ENCODE data around the gene VWF. TPM values are rescaled to one million over a fixed set of nuclear protein-coding genes. Genes with fewer than 3 reads are reported as not detected.

The VWF gene
- polyA plus RNA-seq, 1 donor (not counting 4 experiments of a cell fraction or from before 2014, with no cell fraction given): 0.01 TPM

- no peak overlapping the region for H3K4me3 ChIP-seq (ENCODE audit: control insufficient read depth in 2 of 3, extremely low read depth in 1 of 3, insufficient read depth in 2 of 3, low read depth in 1 of 3, low read length in 3 of 3)
These were observed 1.2 kb downstream of the VWF start for GRCh38 chr12:6123258-6123657.

GRCh38 chr12:6122201-6122600 is 2.3 kb downstream of the VWF start:
- dilution Hi-C loops (cut with MboI; ENCODE audit: extremely low pct_ligation_motif_present, low sequenced_read_pairs): no loop called here
- H3K27me3 ChIP-seq (ENCODE audit: control insufficient read depth, extremely low read depth, insufficient read depth, low read length): peaks cover 4% of the 10 kb centered on the region
- FAIRE-seq: no peak
- no peaks in the 10 kb centered on the region for H3K9me3 ChIP-seq (ENCODE audit: control insufficient read depth, low read depth, low read length)
- no peaks in the 10 kb centered on the region for H4K20me1 ChIP-seq (ENCODE audit: control insufficient read depth, extremely low read depth, insufficient read depth, low read length)
- no peak overlapping the region for H2AFZ ChIP-seq (ENCODE audit: control insufficient read depth, low read length)
- no peak overlapping the region for H3K4me2 ChIP-seq (ENCODE audit: control insufficient read depth, extremely low read depth, insufficient read depth, low read depth, low read length)
- DNase-seq (ENCODE audit: low read depth, low spot score): no peak
- no peak overlapping the region for H3K27ac ChIP-seq (ENCODE audit: control insufficient read depth, insufficient read depth, low read length)
- peaks cover 8% of the 10 kb centered on the region for H3K4me1 ChIP-seq (ENCODE audit: control insufficient read depth, extremely low read depth, insufficient read depth, low read length)
- H3K9me1 ChIP-seq (ENCODE audit: control insufficient read depth, extremely low read depth, insufficient read depth, low read length): no peaks in the 10 kb centered on the region
- no peaks in the 10 kb centered on the region for H3K36me3 ChIP-seq (ENCODE audit: control insufficient read depth in 2 of 2, extremely low read depth in 1 of 2, insufficient read depth in 2 of 2, low read length in 2 of 2)
- TF ChIP-seq CTCF (optimal IDR thresholded peaks at IDR 0.05 in 1 of 3, IDR thresholded peaks at IDR 0.05 in 1 of 3, conservative IDR thresholded peaks at IDR 0.05 in 1 of 3; ENCODE audit: extremely low read depth in 1 of 3, insufficient read depth in 2 of 3, low read length in 3 of 3): no peak
- TF ChIP-seq EZH2 (IDR thresholded peaks at IDR 0.05; ENCODE audit: low read length): no peak
- H3K9ac ChIP-seq (ENCODE audit: control insufficient read depth, extremely low read depth, insufficient read depth, low read length): no peak overlapping the region
- no peaks in the 10 kb centered on the region for H3K79me2 ChIP-seq (ENCODE audit: control insufficient read depth, insufficient read depth, low read length)
- H3K4me3 ChIP-seq (ENCODE audit: control insufficient read depth in 2 of 3, extremely low read depth in 1 of 3, insufficient read depth in 2 of 3, low read depth in 1 of 3, low read length in 3 of 3): no peak overlapping the region

More at GRCh38 chr12:6123258-6123657, 1.2 kb downstream of the VWF start:
- H3K79me2 ChIP-seq (ENCODE audit: control insufficient read depth, insufficient read depth, low read length): no peaks in the 10 kb centered on the region
- no peak overlapping the region for H3K27ac ChIP-seq (ENCODE audit: control insufficient read depth, insufficient read depth, low read length)
- dilution Hi-C loops (cut with MboI; ENCODE audit: extremely low pct_ligation_motif_present, low sequenced_read_pairs): no loop called here
- H3K27me3 ChIP-seq (ENCODE audit: control insufficient read depth, extremely low read depth, insufficient read depth, low read length): no peaks in the 10 kb centered on the region
- no peaks in the 10 kb centered on the region for H4K20me1 ChIP-seq (ENCODE audit: control insufficient read depth, extremely low read depth, insufficient read depth, low read length)
- no peaks in the 10 kb centered on the region for H3K9me1 ChIP-seq (ENCODE audit: control insufficient read depth, extremely low read depth, insufficient read depth, low read length)
- peaks cover 8% of the 10 kb centered on the region for H3K4me1 ChIP-seq (ENCODE audit: control insufficient read depth, extremely low read depth, insufficient read depth, low read length)
- H3K4me2 ChIP-seq (ENCODE audit: control insufficient read depth, extremely low read depth, insufficient read depth, low read depth, low read length): no peak overlapping the region
- DNase-seq (ENCODE audit: low read depth, low spot score) (no peak), FAIRE-seq (no peak)
- H3K36me3 ChIP-seq (ENCODE audit: control insufficient read depth in 2 of 2, extremely low read depth in 1 of 2, insufficient read depth in 2 of 2, low read length in 2 of 2): no peaks in the 10 kb centered on the region
- no peaks in the 10 kb centered on the region for H3K9me3 ChIP-seq (ENCODE audit: control insufficient read depth, low read depth, low read length)
- no peak for TF ChIP-seq EZH2 (IDR thresholded peaks at IDR 0.05; ENCODE audit: low read length)
- no peak for TF ChIP-seq CTCF (optimal IDR thresholded peaks at IDR 0.05 in 1 of 3, IDR thresholded peaks at IDR 0.05 in 1 of 3, conservative IDR thresholded peaks at IDR 0.05 in 1 of 3; ENCODE audit: extremely low read depth in 1 of 3, insufficient read depth in 2 of 3, low read length in 3 of 3)
- no peak overlapping the region for H2AFZ ChIP-seq (ENCODE audit: control insufficient read depth, low read length)
- H3K9ac ChIP-seq (ENCODE audit: control insufficient read depth, extremely low read depth, insufficient read depth, low read length): no peak overlapping the region
